ENCODE measurements around the gene TMEM167B. TPM values are rescaled to one million over a fixed set of nuclear protein-coding genes. Genes with fewer than 3 reads are reported as not detected.

Gene TMEM167B
- 26.1 and 28.4 TPM in 2 replicates for total RNA-seq
- long read RNA-seq, transcript TMEM167B-201 (3 exons, 3,730 nt), result major isoform, 98 of 127 reads
- long read RNA-seq, partial matches to known transcripts, result 14 of 127 reads
- long read RNA-seq, other reads (novel, unspliced or antisense), result 14 of 127 reads

GRCh38 chr1:109090196-109091077 lies at the start of gene TMEM167B:
Gene TMEM167B, plus strand, starts transcription at chr1:109090764. Its CDS starts 109 bp downstream, at chr1:109090873.
- peak; percentile 76 for DNase-seq (ENCODE audit: low read depth, low spot score)
- peaks cover 2% of the 10 kb centered on the region for H3K36me3 Mint-ChIP-seq (ENCODE audit: low read depth)
- peak within 1 kb of the TSS; percentile 96 for H3K27ac Mint-ChIP-seq (ENCODE audit: unreplicated experiment)
- peak within 1 kb of the TSS; percentile 93 for H3K4me3 Mint-ChIP-seq
- no peak for TF ChIP-seq CTCF (conservative IDR thresholded peaks at IDR 0.05)
- no peaks in the 10 kb centered on the region for H3K27me3 Mint-ChIP-seq (ENCODE audit: low read depth)
- peaks cover 3% of the 10 kb centered on the region for H3K9me3 Mint-ChIP-seq
- peaks cover 38% of the 10 kb centered on the region for H3K4me1 Mint-ChIP-seq

- peaks cover 16% of the 10 kb centered on the region for H3K4me1 Mint-ChIP-seq
- H3K4me3 Mint-ChIP-seq, result peak overlapping the region; percentile 96
- H3K27me3 Mint-ChIP-seq (ENCODE audit: low read depth), result no peaks in the 10 kb centered on the region
- H3K36me3 Mint-ChIP-seq (ENCODE audit: low read depth), result no peaks in the 10 kb centered on the region
- H3K27ac Mint-ChIP-seq (ENCODE audit: unreplicated experiment), result peak overlapping the region; percentile 85
- no peaks in the 10 kb centered on the region for H3K9me3 Mint-ChIP-seq
- peak; percentile 26 for DNase-seq (ENCODE audit: low read depth, low spot score)
- no peak for TF ChIP-seq CTCF (conservative IDR thresholded peaks at IDR 0.05)
Observed at GRCh38 chr1:109040989-109041620, 49.5 kb upstream of the TMEM167B start.

- DNase-seq (ENCODE audit: low read depth, low spot score), result peak; percentile 90
- Mint-ChIP-seq H3K4me3 (peak within 1 kb of the TSS; percentile 96), H3K27me3 (ENCODE audit: low read depth) (no peaks in the 10 kb centered on the region), H3K27ac (ENCODE audit: unreplicated experiment) (peak within 1 kb of the TSS; percentile 85), H3K36me3 (ENCODE audit: low read depth) (no peaks in the 10 kb centered on the region), H3K4me1 (peaks cover 16% of the 10 kb centered on the region), H3K9me3 (no peaks in the 10 kb centered on the region)
- TF ChIP-seq CTCF (conservative IDR thresholded peaks at IDR 0.05), result no peak
Observed at GRCh38 chr1:109041621-109042468, 48.7 kb upstream of the TMEM167B start, which contains the start of gene WDR47. Gene WDR47, minus strand, starts transcription at chr1:109042102. Its CDS starts 18,590 bp downstream, at chr1:109023512.

- DNase-seq (ENCODE audit: low read depth, low spot score), result no peak
- no peak overlapping the region for H3K27ac Mint-ChIP-seq (ENCODE audit: unreplicated experiment)
- H3K4me1 Mint-ChIP-seq, result peaks cover 10% of the 10 kb centered on the region
- H3K36me3 Mint-ChIP-seq (ENCODE audit: low read depth), result no peaks in the 10 kb centered on the region
- H3K27me3 Mint-ChIP-seq (ENCODE audit: low read depth), result peaks cover 5% of the 10 kb centered on the region
- no peak for TF ChIP-seq CTCF (conservative IDR thresholded peaks at IDR 0.05)
- H3K9me3 Mint-ChIP-seq, result no peaks in the 10 kb centered on the region
- H3K4me3 Mint-ChIP-seq, result no peak overlapping the region
Observed at GRCh38 chr1:109045595-109045994, 45.0 kb upstream of the TMEM167B start.

GRCh38 chr1:109046671-109047070 lies 43.9 kb upstream of the TMEM167B start:
- Mint-ChIP-seq H3K4me1 (peaks cover 4% of the 10 kb centered on the region), H3K27me3 (ENCODE audit: low read depth) (peaks cover 5% of the 10 kb centered on the region), H3K9me3 (no peaks in the 10 kb centered on the region), H3K27ac (ENCODE audit: unreplicated experiment) (no peak overlapping the region), H3K36me3 (ENCODE audit: low read depth) (no peaks in the 10 kb centered on the region), H3K4me3 (peak overlapping the region; percentile 3)
- TF ChIP-seq CTCF (conservative IDR thresholded peaks at IDR 0.05), result no peak
- no peak for DNase-seq (ENCODE audit: low read depth, low spot score)
